Iris pigment epithelial cell (primary cell): Measurements from ENCODE around the gene SLC16A8.

Experiments used
- DNase-seq: peaks from one replicate; pipeline ENCODE4 v3.0.0-alpha.2; 2011; ENCODE audit warnings: low read depth

Gene SLC16A8

GRCh38 chr22:38072322-38073149 is 11.4 kb downstream of the SLC16A8 start:
- DNase-seq, result no peak

GRCh38 chr22:38071421-38072321 is 12.3 kb downstream of the SLC16A8 start:
- DNase-seq, result no peak

- DNase-seq, result no peak
Observed at GRCh38 chr22:38070250-38070921, 13.6 kb downstream of the SLC16A8 start.

GRCh38 chr22:38069372-38070249 is 14.4 kb downstream of the SLC16A8 start:
- DNase-seq, result peak; percentile 30

- no peak for DNase-seq
Observed at GRCh38 chr22:38068641-38069371, 15.2 kb downstream of the SLC16A8 start.

GRCh38 chr22:38067761-38068360 is 16.1 kb downstream of the SLC16A8 start:
- DNase-seq, result no peak

- no peak for DNase-seq
Observed at GRCh38 chr22:38067028-38067415, 17.0 kb downstream of the SLC16A8 start.

- no peak for DNase-seq
Observed at GRCh38 chr22:38066381-38067027, 17.5 kb downstream of the SLC16A8 start.

GRCh38 chr22:38065539-38065938 is 18.4 kb downstream of the SLC16A8 start:
- no peak for DNase-seq

GRCh38 chr22:38062791-38063190 is 21.2 kb downstream of the SLC16A8 start:
- DNase-seq, result no peak

GRCh38 chr22:38056969-38057891 is 26.8 kb downstream of the SLC16A8 start, which contains the start of gene PICK1:
PICK1 (plus strand) TSS chr22:38057404; CDS start chr22:38057810, 406 bp downstream.
- peak; percentile 92 for DNase-seq

- peak; percentile 61 for DNase-seq
Observed at GRCh38 chr22:38051900-38052862, 31.8 kb downstream of the SLC16A8 start.

GRCh38 chr22:38051261-38051660 is 32.7 kb downstream of the SLC16A8 start:
- DNase-seq, result no peak

- DNase-seq, result no peak
Observed at GRCh38 chr22:38050720-38051119, 33.3 kb downstream of the SLC16A8 start.

- no peak for DNase-seq
Observed at GRCh38 chr22:38049812-38050619, 34.0 kb downstream of the SLC16A8 start.

GRCh38 chr22:38046070-38046748 is 37.8 kb downstream of the SLC16A8 start:
- no peak for DNase-seq
